CD4-positive, alpha-beta T cell (primary cell): ENCODE results near the gene C16orf96. TPM values are rescaled to one million over a fixed set of nuclear protein-coding genes. Genes with fewer than 3 reads are reported as not detected.
"Not testable (repeated sequence)": the region's sequence is repeated elsewhere in the genome, so short reads cannot be mapped to it uniquely, and the experiment has no call there.

Experiments
- ATAC-seq: fragments of 200-7000 bp; cut with Tn5 transposase; one replicate; pipeline ENCODE4 v1.10.0; 2022; ENCODE audit warnings: mild to moderate bottlenecking; ENCODE audit not compliant: poor library complexity
- CTCF ChIA-PET: fragments of 350-600 bp; sonication (Branson Sonifier 250); formaldehyde crosslinking; loops from one replicate; lab custom pipeline; 2021; ENCODE audit warnings: antibody characterized with exemption, inconsistent platforms; lab: Charles Lee
- POLR2A ChIA-PET: fragments of 350-600 bp; sonication (Branson Sonifier 250); formaldehyde crosslinking; loops from one replicate; lab custom pipeline; 2021; ENCODE audit warnings: antibody characterized with exemption, inconsistent platforms; lab: Charles Lee
- DNase-seq, 14 experiments: peaks; one replicate each; pipeline ENCODE4 v3.0.0-alpha.2; 2013 to 2020; ENCODE audit warnings: mixed read lengths in 2 of 14
- H3K27ac ChIP-seq, 2 donors: one replicate each; pipeline versions ENCODE4 v1.5.1 to v1.7.0; 2013; ENCODE audit warnings: low read length in 2 of 2, low read depth in 1 of 2, mild to moderate bottlenecking in 1 of 2
- H3K27me3 ChIP-seq, 2 experiments: 1 replicate in 1 of 2; 2 replicates in 1 of 2; pipeline versions ENCODE4 v1.6.1 to v1.7.0; 2013; ENCODE audit warnings: low read length in 2 of 2, control low read depth in 1 of 2, mild to moderate bottlenecking in 1 of 2, moderate library complexity in 1 of 2; ENCODE audit not compliant: insufficient read depth in 2 of 2, control insufficient read depth in 1 of 2
- H3K36me3 ChIP-seq: one replicate; pipeline ENCODE4 v1.6.1; 2013; ENCODE audit warnings: low read length, control low read depth; ENCODE audit not compliant: insufficient read depth
- H3K4me1 ChIP-seq: one replicate; pipeline ENCODE4 v1.6.1; 2013; ENCODE audit warnings: low read length, control low read depth; ENCODE audit not compliant: insufficient read depth
- H3K4me3 ChIP-seq: one replicate; pipeline ENCODE4 v1.5.1; 2013; ENCODE audit warnings: mild to moderate bottlenecking, low read length, moderate library complexity
- H3K9me3 ChIP-seq, 2 experiments: 1 replicate in 1 of 2; 2 replicates in 1 of 2; pipeline versions ENCODE4 v1.6.1 to v1.7.0; 2013; ENCODE audit warnings: low read length in 2 of 2, mild to moderate bottlenecking in 2 of 2, control low read depth in 1 of 2, moderate library complexity in 1 of 2; ENCODE audit not compliant: control insufficient read depth in 1 of 2, insufficient read depth in 1 of 2
- H3K27ac Mint-ChIP-seq: one replicate; pipeline ENCODE4 v1.8.0; 2020; ENCODE audit warnings: mixed read lengths
- H3K27me3 Mint-ChIP-seq: one replicate; pipeline ENCODE4 v1.8.0; 2021; ENCODE audit warnings: mixed read lengths
- H3K36me3 Mint-ChIP-seq: one replicate; pipeline ENCODE4 v1.8.0; 2021; ENCODE audit warnings: low read depth, mixed read lengths
- H3K4me1 Mint-ChIP-seq: one replicate; pipeline ENCODE4 v1.8.0; 2021; ENCODE audit warnings: low read depth, mixed read lengths
- H3K4me3 Mint-ChIP-seq: one replicate; pipeline ENCODE4 v1.8.0; 2020; ENCODE audit warnings: mild to moderate bottlenecking, mixed read lengths
- H3K9me3 Mint-ChIP-seq: one replicate; pipeline ENCODE4 v1.8.0; 2020; ENCODE audit warnings: mixed read lengths
- CTCF ChIP-seq: fragments of 200-600 bp; IDR thresholded peaks from one replicate; pipeline ENCODE4 v1.8.0; 2022; ENCODE audit warnings: antibody characterized with exemption, mild to moderate bottlenecking
- intact Hi-C, 2 experiments: fragments of 100-400 bp; cut with DNase I in 1 of 2; cut with micrococcal nuclease in 1 of 2; formaldehyde crosslinking; loops; one replicate each; pipeline versions ENCODE4 v1.15.1 to v1.9.0; 2023 to 2025; cut with DNase I, micrococcal nuclease
- total RNA-seq, 174 experiments: library from RNA in 2 of 174; stranded (reverse) in 2 of 174; gene quantifications; one replicate each; pipeline ENCODE4 v1.2.3 and lab custom pipeline; 2021 to 2026

Gene C16orf96
- total RNA-seq, 2 experiments from 2014 or later, result 0.27 to 0.42 TPM

DNA sequence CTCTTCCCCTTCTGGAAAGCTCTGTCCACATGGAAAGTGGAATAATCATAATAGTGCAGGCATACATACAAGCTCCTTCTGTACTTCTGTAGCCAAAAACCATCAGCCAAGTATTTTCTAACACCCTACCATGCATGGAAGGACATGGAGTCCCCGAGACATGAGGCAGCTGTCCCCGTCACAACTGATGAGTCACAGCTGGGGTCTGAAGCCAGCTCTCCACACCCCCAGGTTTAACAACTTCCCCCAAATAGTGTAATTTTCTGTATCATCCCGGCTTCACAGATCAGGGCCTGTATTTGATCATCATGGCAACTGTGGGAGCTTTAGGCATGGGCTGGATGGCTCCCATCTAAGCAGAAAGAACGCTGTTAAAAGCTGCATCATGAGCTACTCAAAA, 16.6 kb downstream of the C16orf96 start:
- Mint-ChIP-seq H3K27ac (no peak overlapping the region), H3K4me1 (no peaks in the 10 kb centered on the region), H3K27me3 (no peaks in the 10 kb centered on the region), H3K36me3 (no peaks in the 10 kb centered on the region), H3K9me3 (no peaks in the 10 kb centered on the region), H3K4me3 (no peak overlapping the region)
- CTCF ChIA-PET, result no interaction called here
- H3K4me3 ChIP-seq, result no peak overlapping the region
- no peaks in the 10 kb centered on the region for H3K27me3 ChIP-seq
- TF ChIP-seq CTCF, result no peak
- no peak for ATAC-seq
- no peak overlapping the region for H3K27ac ChIP-seq
- H3K36me3 ChIP-seq, result no peaks in the 10 kb centered on the region
- POLR2A ChIA-PET, result no interaction called here
- no peaks in the 10 kb centered on the region for H3K9me3 ChIP-seq
- H3K4me1 ChIP-seq, result peaks cover 7% of the 10 kb centered on the region
- no peak for DNase-seq
- intact Hi-C loops, result no loop called here

DNA sequence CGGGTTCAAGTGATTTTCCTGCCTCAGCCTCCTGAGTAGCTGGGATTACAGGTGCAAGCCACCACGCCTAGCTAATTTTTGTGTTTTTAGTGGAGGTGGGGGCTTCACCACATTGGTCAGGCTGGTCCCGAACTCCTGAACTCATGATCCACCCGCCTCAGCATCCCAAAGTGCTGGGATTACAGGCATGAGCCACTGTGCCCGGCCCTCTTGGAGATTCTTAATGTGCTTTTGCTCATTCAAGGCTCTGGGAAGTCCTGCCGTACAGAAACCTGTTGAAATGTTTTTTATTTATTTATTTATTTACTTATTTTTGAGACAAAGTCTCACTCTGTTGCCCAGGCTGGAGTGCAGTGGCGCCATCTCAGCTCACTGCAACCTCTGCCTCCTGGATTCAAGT, 17.8 kb downstream of the C16orf96 start:
- ATAC-seq, H3K36me3 ChIP-seq, H3K27ac Mint-ChIP-seq, H3K4me3 ChIP-seq, H3K9me3 ChIP-seq, H3K4me1 ChIP-seq, H3K27me3 ChIP-seq, CTCF ChIA-PET, H3K27ac ChIP-seq, DNase-seq, H3K4me1 Mint-ChIP-seq, H3K4me3 Mint-ChIP-seq, H3K36me3 Mint-ChIP-seq, intact Hi-C loops, POLR2A ChIA-PET, H3K9me3 Mint-ChIP-seq, H3K27me3 Mint-ChIP-seq: not testable (repeated sequence)

- H3K27ac Mint-ChIP-seq, result no peak overlapping the region
- H3K27me3 Mint-ChIP-seq, result no peaks in the 10 kb centered on the region
- no peak overlapping the region for H3K27ac ChIP-seq
- no peaks in the 10 kb centered on the region for H3K27me3 ChIP-seq
- peaks cover 7% of the 10 kb centered on the region for H3K4me1 ChIP-seq
- TF ChIP-seq CTCF, result no peak
- DNase-seq (no peak), ATAC-seq (no peak)
- no peaks in the 10 kb centered on the region for H3K4me1 Mint-ChIP-seq
- H3K9me3 Mint-ChIP-seq, result no peaks in the 10 kb centered on the region
- intact Hi-C loops, result no loop called here
- H3K4me3 Mint-ChIP-seq, result no peak overlapping the region
- ChIA-PET CTCF (no interaction called here), POLR2A (no interaction called here)
- H3K9me3 ChIP-seq, result no peaks in the 10 kb centered on the region
- no peaks in the 10 kb centered on the region for H3K36me3 Mint-ChIP-seq
- H3K4me3 ChIP-seq, result no peak overlapping the region
- no peaks in the 10 kb centered on the region for H3K36me3 ChIP-seq
Observed at GRCh38 chr16:4574919-4575705, 19.0 kb downstream of the C16orf96 start.

GRCh38 chr16:4576008-4576407, 19.9 kb downstream of the C16orf96 start:
- Histone ChIP-seq H3K36me3 (no peaks in the 10 kb centered on the region), H3K4me1 (peaks cover 7% of the 10 kb centered on the region), H3K27me3 (no peaks in the 10 kb centered on the region), H3K27ac (no peak overlapping the region), H3K4me3 (no peak overlapping the region), H3K9me3 (no peaks in the 10 kb centered on the region)
- no peak for TF ChIP-seq CTCF
- H3K27me3 Mint-ChIP-seq, result no peaks in the 10 kb centered on the region
- ChIA-PET CTCF (no interaction called here), POLR2A (no interaction called here)
- H3K4me3 Mint-ChIP-seq, result no peak overlapping the region
- H3K9me3 Mint-ChIP-seq, result no peaks in the 10 kb centered on the region
- intact Hi-C loops, result no loop called here
- no peaks in the 10 kb centered on the region for H3K4me1 Mint-ChIP-seq
- DNase-seq, result no peak
- no peak overlapping the region for H3K27ac Mint-ChIP-seq
- ATAC-seq, result no peak
- no peaks in the 10 kb centered on the region for H3K36me3 Mint-ChIP-seq
